NCI-H748 (cell line): ENCODE results near the gene CHRNA5.

Experiments used
- DNase-seq: peaks from one replicate; lab custom pipeline; 2025; ENCODE audit not compliant: unreplicated experiment; lab: John Stamatoyannopoulos, UW

The CHRNA5 gene

DNA sequence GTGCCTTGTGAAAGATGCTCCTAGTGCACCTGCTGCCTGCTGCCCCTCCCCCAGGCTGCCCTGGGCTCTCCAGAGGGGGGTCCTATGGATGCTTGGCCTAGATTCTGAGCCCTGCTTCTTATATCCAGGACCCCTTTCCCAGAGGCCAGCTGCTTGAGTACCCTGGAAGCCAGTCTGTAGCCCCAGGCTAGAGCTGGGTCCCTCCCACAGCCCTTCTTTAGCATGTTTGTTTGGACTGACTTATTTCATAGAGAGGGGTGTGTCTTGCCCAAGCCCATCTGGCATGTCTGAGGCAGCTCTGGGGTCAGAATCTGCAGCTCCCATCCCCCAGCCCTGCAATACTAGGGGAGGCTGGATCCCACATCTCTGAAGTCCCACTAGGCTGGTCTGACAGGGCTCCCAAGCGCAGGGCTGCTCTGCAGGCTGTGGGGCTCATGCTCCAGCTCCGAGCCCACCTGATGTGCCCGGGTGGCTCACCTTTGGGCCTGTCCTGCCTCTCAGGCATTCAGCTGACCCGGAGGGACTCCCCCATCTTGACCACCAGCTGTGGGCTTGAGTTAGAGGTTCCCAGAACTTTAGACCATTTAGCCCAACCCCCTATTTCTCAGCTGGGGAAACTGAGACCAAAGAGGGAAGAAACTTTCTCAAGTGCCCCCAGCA is 72.6 kb downstream of the CHRNA5 start:
- peak; percentile 5 for DNase-seq

DNA sequence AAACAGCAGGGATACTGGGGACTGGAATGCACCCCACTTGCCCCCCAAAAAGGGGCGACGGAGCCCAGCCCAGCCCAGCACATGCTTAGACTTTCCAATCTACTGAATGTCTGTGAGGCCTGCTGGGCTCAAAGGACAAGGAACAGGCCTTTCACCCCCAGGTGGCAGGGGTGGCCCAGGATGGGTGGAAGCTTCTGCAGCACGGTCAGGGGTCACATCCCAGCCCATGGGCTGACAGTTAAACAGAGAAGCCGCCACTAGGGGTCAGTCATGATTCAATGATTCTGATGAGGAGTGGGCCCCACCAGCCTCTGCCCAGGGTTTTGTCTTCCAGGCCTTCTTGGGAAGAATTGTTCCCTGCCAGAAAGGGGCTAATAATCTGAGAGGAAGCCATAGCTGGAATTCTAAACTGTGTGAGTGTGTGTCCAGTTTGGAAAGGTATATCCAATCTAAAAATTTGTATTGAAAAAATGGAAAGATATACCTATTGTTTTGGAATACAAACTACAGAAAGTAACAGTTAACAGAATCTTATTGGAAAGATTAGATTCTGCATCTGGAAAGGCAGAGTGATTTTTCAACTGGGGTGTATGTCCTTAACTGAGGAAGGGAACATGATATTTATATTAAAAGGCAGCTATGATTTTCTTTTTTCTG is 73.5 kb downstream of the CHRNA5 start:
- DNase-seq = peak; percentile 55

DNA sequence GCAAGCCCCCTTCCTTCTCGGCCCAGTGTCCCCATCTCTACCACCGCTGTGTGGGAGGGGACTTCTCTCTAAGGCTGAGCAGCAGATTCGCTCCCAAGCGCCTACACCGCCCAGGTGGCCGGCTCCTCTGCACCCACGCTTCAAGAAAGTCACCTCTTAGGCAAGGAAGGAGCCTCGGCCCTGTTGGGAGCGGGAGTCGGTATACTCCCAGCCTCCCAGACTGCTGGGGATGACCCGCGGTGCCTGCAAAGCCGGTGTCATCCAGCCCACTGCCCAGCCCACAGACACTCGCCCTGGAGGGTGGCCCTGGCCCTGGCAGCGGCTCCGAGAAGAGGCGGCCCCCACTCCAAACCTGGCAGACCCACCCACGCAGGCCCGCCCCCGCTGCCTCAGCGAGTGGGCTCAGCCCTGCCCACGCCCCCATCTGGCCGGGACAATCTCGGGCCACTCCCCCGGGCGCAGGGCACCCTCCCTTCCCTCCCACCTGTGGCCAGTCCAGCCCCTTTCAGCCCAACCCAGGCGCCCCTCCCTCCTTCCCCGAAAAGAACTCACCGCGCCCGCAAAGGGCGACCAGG is 75.3 kb downstream of the CHRNA5 start:
- DNase-seq = no peak

DNA sequence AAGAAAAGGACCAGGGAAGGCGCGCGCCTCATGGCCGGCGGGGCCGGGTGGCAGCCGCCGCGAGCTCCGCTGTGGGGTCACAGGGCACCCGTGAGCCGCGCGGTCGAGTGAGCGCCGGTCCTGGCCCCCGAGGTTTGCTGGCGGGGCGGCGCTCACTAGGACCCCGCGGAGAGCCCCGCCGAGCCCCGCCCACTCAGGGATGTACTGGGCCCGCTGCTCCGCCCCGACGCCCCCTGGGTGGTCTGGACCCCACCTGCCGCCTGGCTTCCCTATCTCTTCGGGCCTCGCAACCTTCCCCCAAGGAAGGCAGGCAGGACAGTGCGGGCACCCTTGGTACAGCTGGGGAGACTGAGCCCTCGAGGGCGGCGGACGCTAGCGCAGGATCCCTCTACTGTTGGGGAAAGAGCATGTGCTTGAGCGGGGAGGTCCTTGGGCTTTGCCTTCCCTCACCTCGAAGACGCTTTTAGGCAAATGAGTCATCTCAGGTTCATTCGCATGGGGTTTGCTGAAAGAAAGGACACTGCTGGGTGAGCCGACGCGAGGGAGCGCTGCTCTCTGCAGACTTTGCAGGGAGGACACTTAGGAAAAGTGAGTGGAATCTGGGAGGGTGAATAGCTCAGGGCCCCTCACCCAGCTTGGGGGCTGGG is 75.9 kb downstream of the CHRNA5 start, which contains the start of gene CHRNB4:
Gene CHRNB4, minus strand, starts transcription at position 109 of the 647 bp plus-strand sequence. Its CDS starts 77 bp downstream, at position 32.
- DNase-seq = peak; percentile 31

DNA sequence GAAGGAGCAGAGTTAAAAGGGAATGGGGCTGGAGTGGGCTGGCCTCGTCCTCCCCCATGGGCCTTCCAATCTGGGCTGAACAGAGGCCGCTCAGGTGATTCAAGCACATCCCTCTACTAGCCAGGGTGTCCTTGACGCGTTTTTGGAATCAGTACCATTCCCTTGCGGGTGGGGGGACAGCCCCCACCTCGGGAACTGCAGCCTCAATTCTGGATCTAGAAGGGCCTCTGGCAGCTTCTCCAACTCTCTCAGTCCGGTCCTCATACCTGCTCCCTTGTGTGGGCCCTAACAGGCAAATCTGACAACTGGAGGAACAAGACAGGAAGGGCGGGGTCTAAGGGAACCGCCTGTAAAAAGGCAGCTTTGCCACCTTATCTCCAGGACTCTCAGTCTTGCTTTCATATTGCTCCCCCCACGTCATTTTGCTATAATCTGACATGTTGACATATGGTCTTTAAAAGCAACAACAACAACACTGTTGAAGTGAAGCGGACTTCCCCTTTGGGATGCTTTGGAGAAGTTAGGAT is 76.5 kb downstream of the CHRNA5 start:
- DNase-seq = no peak

DNA sequence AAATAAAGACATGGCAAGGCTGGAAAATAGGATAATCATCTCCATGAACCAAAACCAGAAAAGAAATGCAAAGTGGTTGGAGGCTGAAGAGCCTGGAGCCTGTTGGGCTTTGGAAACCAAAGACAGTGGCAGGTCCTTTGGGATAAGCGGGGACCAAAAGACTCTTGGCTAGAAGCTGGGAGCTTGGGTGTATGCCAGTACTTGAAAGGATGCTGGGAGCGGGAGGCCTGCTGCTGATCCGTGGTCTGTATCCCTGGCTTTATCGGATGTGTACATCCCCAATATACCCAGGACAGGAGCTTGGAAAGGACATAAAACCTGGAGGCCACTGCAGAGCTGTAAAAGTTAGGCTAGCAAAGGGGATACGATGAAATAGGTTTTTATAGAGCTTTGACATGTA is 77.0 kb downstream of the CHRNA5 start:
- no peak for DNase-seq
